Esophagus squamous epithelium (tissue), 4 donors: Measurements from ENCODE around the gene COX15.

Experiments
- POLR2A ChIP-seq, 4 donors: fragments of 450-650 bp; IDR thresholded peaks; one replicate each; pipeline ENCODE4 v1.6.1; 2017; ENCODE audit warnings: antibody characterized with exemption in 4 of 4, mild to moderate bottlenecking in 4 of 4, moderate library complexity in 3 of 4
- TF ChIP-seq, protein P1 (sequence below), 6 experiments: fragments of 450-650 bp in 4 of 6; fragments of 200-600 bp in 2 of 6; sonication (generic) in 2 of 6; IDR thresholded peaks; one replicate each; pipeline ENCODE4 v1.5.1; 2016 to 2019; ENCODE audit warnings: antibody characterized with exemption in 6 of 6, mild to moderate bottlenecking in 4 of 6, moderate library complexity in 4 of 6

DNA sequence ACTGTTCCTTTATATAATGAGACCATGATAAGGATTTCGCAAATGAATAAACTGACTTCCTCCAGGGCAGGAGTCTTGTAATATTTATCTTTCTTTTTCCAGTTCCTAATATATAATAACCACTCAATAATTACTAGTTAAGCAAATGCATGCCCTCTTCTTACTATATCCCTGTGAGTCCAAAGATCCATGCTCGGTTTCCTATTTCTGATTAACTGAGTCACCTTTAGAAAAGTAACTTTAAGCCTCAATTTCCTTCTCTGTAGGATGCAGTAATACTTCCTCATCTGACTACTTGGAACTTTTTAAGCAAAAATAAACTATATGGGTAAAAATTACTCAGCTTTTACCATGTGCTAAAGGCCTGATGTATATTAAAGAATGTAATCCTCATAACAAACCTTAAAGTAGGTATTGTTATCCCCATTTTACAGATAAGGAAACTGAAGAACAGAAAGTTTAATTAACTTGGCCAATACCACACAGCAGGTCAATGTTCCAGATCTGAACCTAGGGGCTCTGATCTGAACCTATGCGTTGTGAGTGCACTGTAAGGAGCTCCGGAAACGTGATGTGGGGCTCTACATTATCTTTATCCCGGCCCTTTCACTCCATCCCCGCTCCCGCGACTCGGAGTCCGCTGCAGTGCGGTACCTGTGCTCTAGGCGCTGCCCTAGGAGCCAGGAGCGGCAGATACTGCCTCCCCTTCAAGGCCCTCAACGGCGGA, 458 bp downstream of the COX15 start:
- TF ChIP-seq, protein P1, sequence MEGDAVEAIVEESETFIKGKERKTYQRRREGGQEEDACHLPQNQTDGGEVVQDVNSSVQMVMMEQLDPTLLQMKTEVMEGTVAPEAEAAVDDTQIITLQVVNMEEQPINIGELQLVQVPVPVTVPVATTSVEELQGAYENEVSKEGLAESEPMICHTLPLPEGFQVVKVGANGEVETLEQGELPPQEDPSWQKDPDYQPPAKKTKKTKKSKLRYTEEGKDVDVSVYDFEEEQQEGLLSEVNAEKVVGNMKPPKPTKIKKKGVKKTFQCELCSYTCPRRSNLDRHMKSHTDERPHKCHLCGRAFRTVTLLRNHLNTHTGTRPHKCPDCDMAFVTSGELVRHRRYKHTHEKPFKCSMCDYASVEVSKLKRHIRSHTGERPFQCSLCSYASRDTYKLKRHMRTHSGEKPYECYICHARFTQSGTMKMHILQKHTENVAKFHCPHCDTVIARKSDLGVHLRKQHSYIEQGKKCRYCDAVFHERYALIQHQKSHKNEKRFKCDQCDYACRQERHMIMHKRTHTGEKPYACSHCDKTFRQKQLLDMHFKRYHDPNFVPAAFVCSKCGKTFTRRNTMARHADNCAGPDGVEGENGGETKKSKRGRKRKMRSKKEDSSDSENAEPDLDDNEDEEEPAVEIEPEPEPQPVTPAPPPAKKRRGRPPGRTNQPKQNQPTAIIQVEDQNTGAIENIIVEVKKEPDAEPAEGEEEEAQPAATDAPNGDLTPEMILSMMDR (IDR thresholded peaks at IDR 0.05), result peak in 1 of 6 experiments; percentile 35
- TF ChIP-seq POLR2A (IDR thresholded peaks at IDR 0.05), result no peak
